Activated T-helper 1 cell treated with anti-CD3 and anti-CD28 coated beads, Interleukin-2, amount 50 U/mL, for 16 hours (primary cell): ENCODE measurements around the gene CACNG7.
A peak's percentile ranks its signal among the peaks of the same experiment; 100 is the strongest.

Experiments
- DNase-seq, 2 donors: peaks; one replicate each; pipeline ENCODE4 v3.0.0-alpha.2; 2020; ENCODE audit warnings: low read depth in 1 of 2, low spot score in 1 of 2

The CACNG7 gene

DNA sequence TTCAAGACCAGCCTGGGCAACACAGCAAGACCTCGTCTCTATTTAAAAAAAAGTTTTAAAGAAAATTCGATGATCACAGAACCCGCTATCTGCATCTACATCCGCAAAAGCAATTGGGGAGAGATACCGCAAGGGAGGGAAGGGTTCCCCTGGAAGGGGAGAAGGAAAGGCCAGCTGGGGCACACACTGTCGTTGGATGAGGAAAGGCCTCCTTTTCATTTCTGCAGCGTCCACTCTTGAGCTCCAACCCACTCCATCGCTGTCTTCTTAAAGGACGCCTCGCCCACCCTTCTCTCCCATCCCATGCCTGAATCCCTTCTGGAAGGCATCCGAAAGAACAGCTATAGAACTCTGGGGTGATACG is 30.3 kb upstream of the CACNG7 start:
- DNase-seq, result no peak

DNA sequence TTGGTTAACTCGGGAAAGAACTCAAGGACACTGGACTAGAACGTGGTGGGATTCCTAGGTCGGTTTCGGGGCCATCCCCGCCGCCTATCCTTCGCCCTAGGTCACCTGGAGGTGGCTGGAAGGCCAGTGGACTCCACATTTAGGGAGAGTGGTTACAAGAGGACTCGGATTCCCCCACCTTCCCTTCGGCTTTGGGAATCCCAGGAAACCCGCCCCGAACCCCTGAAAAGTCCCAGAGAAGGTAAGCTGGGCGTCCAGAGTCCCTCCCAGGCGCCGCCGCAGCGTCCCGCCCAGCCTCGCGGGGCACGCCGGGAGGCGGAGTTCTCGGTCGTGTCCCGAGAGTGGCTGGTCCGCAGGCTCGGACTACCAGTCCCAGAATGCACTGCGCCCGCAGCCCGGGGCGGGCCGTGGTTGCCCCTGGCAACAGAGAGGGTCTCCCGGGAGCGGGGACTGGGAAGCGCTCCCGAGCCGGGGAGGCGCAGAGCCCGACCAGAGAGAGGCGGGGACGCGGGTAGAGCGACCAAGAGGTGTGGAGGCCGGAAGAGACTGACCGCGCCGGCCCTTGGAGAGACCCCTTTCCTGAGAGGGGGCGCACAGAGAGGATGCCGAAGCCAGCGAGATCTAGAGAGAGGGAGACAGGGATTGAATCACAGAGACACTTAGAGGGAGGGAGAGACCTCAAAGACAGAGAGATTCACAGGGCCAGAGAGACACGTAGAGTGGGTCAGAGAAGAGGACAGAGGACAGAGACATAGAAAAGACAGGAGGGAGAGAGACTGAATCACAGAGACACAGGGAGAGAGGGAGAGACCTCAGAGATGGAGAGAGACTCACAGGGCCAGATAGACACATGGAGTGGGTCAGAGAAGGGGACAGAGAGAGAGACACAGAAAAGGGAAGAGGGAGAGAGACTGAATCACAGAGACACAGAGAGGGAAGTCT is 29.7 kb upstream of the CACNG7 start:
- peak; percentile 39 to 73 for DNase-seq

DNA sequence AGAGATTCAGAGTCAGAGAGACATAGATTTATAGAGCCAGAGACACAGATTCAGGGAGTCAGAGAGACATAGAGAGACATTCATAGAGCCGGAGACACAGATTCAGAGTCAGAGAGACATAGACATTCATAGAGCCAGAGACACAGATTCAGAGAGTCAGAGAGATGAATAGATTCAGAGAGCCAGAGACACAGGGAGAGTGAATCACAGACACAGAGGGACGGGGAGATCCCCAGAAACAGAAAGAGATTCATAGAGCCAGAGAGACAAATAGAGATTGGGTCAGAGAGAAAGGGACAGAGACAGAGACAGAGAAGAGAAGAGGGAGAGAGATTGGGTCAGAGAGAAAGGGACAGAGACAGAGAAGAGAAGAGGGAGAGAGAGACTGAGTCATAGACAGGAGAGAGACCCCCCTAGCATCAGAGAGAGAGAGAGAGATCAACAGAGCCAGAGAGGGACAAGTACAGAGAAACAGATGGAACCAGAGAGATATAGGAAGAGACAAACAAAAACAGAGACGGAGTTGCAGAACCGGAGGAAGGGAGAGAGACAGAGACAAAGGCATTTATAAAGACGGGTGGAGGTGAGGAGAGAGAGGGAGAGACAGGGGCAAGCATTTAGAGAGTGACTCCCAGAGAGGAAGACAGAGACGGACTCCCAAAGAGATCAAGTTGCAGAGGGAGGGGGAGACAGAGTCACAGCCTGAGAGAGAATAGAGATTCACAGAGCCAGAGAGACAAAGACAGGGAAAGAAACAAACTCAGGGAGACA is 28.2 kb upstream of the CACNG7 start:
- no peak for DNase-seq

DNA sequence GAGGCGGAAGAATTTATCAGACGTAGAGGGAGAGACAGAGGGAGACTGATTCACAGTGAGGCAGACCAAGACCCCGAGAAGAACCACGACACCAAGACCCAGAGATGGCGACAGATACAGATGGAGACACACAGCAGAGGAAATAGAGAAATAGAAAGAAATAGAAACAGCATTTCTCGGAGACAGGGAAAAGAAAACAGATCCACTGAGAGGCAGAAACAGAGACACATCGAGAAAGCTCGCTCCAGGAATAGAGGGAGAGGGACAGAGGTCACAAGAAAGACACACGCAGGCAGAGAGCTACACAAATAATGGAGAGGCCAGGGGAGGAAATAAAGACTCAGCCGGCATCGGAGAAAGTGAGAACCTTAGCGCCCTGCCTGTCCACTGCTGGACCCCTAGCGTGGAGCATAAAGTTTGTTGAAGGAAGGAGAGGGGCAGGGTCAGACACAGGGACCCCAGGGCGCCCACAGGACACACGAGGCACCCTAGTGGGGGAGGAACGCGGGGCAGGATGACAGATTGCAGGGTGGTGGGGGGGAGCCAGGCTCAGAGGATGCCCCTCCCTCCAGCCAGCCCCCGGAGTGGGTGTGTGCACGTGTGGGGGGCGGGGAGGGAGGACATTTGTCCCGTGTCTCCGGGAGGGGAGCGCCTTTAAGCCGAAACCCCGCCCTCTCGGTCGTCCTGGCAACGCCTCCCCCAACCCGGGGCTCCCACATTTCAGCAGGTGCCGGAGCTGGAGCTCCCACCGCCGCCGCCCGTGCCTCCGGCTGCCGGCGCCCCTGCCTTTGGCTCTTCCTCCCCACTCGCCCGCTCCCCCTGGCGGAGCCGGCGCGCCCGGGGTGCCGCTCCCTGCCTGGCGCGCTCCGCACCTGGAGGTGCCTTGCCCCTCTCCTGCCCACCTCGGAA is 27.3 kb upstream of the CACNG7 start, which contains the start of gene PRKCG:
Gene PRKCG, plus strand, starts transcription at position 716 of the 909 bp plus-strand sequence. CDS start 298 bp downstream, outside the sequence.
- DNase-seq, result peak in 1 of 2 donors; percentile 49

DNA sequence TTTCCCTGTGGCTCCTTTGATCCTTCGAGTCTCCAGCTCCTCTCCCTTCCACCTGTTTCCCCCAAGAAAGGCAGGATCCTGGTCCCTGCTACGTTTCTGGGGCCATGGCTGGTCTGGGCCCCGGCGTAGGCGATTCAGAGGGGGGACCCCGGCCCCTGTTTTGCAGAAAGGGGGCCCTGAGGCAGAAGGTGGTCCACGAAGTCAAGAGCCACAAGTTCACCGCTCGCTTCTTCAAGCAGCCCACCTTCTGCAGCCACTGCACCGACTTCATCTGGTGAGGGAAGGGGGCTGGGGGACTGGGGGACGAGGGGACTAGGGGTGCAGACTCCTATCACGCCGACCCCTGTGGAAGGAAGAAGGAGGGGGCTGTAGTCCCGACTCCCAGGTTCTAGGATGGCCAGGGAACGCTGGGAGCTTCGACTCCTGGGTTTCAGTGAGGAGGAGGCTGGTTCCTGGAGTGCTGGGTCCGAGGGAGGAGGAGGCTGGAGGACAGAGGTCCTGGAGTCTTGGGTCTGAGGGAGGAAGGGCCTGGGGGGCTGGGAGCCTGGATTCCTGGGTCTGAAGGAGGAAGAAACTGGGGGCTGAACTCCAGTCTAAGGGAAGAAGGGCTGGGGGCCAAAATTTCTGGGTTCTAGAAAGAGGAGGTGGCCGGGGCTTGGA is 26.6 kb upstream of the CACNG7 start:
- DNase-seq, result no peak

DNA sequence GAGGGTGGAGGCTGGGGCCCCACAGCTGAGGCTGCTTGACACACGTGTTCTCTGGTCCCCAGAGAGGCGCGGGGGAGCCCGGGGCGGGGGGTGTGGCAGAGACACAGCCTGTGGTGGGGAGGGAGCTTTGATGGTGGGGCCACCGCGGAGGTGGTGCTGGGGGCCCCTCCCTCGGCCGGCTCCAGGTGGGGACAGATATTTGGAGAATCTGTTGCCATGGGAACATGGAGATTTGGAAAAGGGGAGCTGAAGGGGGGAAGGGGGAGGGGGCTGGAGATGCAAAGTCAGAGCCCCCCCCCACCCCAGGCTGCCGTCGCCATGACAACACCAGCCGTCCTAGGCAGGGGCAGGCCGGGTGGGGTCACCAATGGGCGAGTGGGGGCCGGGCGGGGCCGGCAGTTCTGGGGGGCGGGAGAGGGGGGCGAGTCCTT is 25.8 kb upstream of the CACNG7 start:
- DNase-seq, result no peak

DNA sequence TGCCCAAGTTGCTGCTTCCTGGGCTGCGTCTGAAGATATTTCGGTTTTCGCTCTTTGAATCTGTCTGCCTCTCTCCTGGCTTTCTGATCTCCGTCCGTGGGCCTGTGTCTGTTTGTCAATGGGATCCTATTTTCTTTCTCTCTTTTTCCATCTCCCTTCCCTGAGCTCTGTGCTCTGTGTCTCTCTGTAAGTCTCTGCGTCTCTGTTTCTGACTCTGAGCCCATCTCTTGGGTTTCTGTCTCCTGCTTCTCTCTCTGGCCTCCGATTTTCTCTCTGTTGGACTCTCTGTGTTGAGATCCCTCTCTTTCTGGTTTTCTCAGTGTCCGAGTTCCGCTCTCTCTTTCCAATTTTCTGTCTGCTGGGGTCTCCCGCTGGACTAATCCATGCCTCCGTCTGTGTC is 25.3 kb upstream of the CACNG7 start:
- DNase-seq, result no peak

DNA sequence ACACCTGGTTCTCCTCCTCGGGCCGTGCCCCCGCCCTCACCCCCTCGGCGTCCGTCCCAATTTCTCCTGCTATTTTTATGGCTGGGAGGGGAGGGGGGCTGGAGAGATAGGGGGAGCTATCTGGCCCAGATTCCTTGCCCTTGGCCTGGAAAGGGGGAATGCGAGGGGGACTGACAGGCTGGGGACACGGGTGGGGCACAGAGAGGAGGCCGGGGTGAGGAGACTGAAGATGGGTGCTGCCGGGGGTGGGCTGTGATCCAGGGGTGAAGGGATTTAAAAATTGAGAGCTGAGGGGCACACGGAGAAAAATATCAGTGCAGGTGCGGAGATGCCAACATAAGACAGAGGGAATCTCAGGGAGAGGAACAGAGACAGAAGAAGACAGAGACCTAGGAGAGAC is 24.8 kb upstream of the CACNG7 start:
- DNase-seq, result no peak

DNA sequence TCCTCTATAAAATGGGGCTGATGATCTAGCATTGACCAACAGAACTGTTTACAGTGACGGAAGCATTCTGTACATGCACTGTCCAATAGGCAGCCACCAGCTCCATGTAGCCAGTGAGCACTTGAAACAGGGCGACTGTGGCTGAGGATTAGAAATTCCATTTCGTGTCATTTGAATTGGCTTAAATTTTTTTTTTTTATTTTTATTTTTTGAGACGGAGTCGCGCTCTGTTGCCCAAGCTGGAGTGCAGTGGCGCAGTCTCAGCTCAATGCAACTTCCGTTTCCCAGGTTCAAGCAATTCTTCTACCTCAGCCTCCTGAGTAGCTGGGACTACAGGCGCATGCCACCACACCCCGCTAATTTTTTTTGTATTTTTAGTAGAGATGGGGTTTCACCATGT is 24.0 kb upstream of the CACNG7 start:
- DNase-seq, result no peak

DNA sequence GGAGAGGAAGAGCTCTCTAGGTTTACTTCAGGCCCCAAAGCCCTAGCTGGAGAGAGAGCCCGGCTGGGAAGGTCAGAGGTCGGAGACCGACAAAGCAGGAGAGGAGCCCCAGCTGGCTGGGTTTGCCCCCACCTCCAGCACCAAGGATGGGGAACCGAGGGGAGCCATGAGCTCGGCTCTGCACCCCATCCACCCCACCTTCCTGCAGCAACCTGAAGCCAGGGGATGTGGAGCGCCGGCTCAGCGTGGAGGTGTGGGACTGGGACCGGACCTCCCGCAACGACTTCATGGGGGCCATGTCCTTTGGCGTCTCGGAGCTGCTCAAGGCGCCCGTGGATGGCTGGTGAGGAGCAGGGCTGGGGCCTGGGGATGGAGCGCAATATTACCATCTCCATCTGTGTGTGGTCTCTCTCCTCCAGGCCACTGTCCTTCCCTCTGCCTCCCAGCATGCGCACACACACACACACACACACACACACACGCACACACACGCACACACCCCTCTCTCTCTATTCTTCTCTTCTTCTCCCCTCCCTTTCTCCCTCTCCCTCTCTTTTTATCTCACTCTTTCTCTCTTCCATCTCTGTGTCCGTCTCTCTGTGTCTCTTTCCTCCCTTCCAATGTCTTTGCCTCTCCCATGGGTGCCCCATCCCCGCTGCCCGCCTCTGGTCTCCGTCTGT is 16.6 kb upstream of the CACNG7 start:
- DNase-seq, result no peak

DNA sequence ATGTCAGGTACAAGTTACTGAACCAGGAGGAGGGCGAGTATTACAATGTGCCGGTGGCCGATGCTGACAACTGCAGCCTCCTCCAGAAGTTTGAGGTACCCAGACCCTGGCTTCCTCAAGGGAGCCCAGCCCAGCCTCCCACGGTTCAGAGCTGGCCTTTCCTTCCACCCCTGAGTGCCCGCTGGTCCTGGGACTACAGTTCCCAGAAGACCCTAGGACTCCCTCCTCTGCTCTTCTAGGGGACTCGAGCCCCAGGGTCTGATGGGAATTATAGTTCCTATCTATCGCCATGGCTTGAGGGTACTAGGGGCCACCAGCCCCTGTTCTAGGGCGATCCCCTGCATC is 16.1 kb upstream of the CACNG7 start:
- no peak for DNase-seq

DNA sequence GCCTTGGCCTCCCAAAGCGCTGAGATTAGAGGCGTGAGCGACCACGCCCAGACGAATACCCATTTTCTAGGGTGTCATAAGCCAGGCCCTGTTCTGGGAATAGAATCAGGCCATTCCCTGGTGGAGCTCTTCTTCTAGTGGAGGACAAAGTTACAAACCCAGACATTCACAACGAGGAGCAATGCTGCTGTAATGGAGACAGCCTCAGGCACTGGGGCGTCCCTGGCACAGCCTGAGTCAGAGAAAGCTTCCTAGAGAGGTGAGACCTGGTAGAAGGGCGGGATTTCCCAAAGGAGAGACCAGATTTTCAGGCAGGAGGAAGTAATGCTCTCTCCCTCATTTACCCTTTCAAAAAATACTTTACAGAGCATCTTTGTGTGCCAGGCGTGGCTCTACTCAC is 14.4 kb upstream of the CACNG7 start:
- no peak for DNase-seq

DNA sequence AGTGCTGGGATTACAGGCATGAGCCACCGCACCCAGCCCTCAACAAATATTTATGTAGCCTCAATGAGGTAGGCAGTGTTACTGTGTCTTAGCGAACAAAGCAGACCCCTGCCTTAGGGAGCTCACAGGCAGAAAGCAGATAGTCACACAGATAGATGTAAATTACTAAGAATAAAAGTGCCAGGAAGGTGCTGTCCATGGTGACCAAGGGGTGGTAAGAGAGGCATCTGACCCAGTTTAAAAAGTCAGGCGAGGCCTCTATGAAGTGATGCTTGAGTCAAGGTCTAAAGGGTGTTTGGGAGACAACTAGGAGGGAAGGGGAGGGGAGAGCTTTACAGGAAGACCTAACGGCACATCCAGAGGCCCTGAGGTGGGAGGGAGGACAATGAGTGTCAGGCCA is 12.4 kb upstream of the CACNG7 start:
- no peak for DNase-seq

DNA sequence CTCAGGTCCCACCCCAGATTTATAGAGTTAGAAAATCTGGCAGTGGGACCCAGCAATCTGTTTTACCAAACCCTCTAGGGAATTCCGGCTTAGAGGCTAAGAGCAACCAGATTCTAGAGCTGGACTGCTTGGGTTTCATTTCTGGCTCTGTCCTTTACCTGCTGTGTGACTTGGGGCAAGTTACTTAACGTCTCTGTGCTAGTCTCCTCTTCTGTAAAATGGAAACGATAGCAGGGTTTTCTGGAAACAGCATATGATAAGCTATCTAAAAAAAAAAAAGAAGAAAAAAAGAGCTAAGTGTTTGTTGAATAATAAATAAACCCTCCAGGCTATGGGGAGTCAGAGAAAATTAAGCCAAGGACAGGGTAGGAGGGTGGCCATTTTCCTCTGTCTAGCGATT is 11.6 kb upstream of the CACNG7 start:
- DNase-seq, result no peak

DNA sequence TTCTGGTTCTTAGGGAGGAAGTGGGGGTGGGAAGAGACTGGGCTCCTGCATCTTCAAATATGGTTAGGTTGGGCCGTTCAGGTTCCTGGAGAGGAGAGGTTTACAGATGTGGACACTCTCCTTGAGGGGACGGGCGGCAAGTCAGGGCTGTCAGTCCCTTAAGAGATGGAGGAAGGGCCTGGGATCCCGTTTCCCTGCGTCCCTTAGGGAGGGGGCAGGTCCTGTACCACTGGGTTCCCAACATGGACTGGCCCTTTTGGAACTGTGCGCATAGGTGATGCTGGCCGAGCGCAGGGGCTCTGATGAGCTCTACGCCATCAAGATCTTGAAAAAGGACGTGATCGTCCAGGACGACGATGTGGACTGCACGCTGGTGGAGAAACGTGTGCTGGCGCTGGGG is 10.9 kb upstream of the CACNG7 start:
- DNase-seq, result no peak

DNA sequence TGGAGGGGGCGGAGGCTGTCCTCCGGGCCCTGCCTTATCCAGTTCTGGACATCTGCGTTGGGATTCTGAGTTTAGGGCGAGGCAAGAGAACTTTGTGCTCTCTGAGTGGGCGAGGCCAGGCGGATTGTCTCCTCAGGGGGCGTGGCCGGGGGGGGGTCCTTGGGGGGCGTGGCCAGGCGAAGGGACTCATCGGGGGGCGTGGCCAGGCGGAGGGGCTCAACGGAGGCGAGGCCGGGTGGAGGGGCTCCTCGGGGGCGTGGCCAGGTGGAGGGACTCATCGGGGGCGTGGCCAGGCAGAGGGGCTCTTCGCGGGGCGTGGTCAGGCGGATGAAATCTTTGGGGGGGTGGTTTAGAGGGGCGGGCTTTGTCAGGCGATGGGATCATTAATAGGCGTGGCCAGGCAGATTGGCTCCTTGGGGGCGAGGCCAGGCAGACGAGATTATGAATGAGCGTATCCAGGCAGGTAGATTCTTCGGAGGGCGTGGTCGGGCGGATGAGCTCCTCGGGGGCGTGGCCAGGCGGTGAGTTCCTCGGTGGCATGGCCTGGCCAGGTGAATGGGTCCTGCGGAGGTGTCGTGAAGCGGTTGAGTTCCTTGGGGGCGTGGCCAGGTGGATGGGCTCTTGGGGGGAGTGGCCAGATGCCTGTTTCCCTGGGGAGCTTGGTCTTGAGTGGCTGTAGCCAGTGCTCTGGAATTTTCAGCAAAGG is 10.3 kb upstream of the CACNG7 start:
- no peak for DNase-seq

DNA sequence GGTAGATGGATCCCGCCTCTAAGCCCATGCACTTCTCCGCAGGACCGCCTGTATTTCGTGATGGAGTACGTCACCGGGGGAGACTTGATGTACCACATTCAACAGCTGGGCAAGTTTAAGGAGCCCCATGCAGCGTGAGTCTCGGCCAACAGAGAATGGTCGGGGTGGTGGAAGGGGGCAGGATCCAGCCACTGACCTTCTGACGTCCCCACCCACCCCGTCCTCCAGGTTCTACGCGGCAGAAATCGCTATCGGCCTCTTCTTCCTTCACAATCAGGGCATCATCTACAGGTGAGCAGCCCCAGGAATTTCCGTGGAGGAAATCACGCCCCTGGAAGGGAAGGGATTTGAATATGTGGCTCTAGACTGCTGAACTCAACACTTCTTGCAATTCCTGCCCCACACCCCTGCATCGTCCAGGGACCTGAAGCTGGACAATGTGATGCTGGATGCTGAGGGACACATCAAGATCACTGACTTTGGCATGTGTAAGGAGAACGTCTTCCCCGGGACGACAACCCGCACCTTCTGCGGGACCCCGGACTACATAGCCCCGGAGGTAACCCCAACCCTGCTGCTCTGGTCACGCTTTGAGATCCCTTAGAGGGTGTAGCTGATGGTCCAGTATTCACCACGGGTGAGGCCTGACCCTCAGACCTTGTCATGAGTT is 8.8 kb upstream of the CACNG7 start:
- no peak for DNase-seq

DNA sequence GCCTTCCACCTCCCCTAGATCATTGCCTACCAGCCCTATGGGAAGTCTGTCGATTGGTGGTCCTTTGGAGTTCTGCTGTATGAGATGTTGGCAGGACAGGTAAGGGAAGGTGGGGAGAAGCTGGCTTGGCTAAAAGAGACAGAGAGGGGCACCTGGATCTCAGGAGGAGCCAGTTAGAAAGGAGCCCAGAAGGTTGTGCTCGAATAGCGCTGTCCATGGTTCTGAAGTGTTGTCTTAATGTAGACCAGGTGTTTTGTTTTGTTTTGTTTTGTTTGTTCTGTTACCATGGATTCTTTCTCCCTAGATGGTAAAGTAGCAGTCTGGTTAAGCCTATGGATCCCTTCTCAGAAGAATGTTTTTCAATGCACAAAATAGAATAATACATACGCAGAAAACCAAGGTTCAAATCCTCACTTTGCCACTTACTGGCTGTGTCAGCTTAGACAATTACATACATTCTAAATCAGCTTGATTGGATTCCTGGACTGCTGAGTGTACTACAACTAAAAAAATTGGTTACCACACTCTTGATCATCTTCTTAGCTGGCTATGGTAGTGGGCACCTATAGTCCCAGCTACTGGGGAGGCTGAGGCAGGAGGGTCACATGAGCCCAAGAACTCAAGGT is 5.9 kb upstream of the CACNG7 start:
- DNase-seq, result no peak

DNA sequence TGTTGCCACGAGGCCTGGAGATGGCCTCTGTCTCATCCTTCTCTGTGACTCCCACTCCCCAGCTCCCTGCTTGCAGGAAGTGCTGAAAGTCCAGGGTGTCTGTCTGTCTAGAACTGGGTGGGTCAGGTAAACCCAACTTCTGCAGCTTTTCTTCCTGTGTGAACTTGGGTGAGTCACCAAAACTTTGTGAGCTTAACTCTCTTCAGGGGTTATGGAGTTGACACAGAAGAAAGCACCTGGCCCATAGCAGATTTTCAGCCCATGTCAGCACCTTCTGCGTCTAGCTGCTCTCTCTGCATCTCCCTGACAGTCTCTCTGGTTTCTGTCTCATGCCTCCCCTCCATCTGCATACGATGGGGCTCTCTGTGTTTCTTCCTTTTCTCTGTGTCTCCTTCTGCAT is 4.2 kb upstream of the CACNG7 start:
- DNase-seq, result no peak
